Upper lobe of left lung (tissue), 6 donors: ENCODE results near the gene KRTAP9-9. TPM values are rescaled to one million over a fixed set of nuclear protein-coding genes. Genes with fewer than 3 reads are reported as not detected.
"Not testable (repeated sequence)": the region's sequence is repeated elsewhere in the genome, so short reads cannot be mapped to it uniquely, and the experiment has no call there.

Experiments
- ATAC-seq, 2 donors: fragments of 200-7000 bp; cut with Tn5 transposase; one replicate each; pipeline ENCODE4 v1.9.1; 2022; ENCODE audit warnings: mild to moderate bottlenecking in 2 of 2, moderate library complexity in 2 of 2; ENCODE audit not compliant: low FRiP score in 2 of 2
- DNase-seq, 2 donors: peaks; one replicate each; pipeline ENCODE4 v3.0.0-alpha.2; 2019 to 2020
- H3K27ac ChIP-seq, 4 donors: fragments of 200-600 bp; sonication (generic); one replicate each; pipeline ENCODE4 v1.5.1; 2016 to 2019
- H3K27me3 ChIP-seq, 4 donors: fragments of 200-600 bp; sonication (generic); one replicate each; pipeline ENCODE4 v1.5.1; 2017 to 2019
- H3K36me3 ChIP-seq, 4 donors: fragments of 200-600 bp; sonication (generic); one replicate each; pipeline ENCODE4 v1.5.1; 2016 to 2019
- H3K4me1 ChIP-seq, 4 donors: fragments of 200-600 bp; sonication (generic); one replicate each; pipeline ENCODE4 v1.5.1; 2018 to 2019
- H3K4me3 ChIP-seq, 4 donors: fragments of 200-600 bp; sonication (generic); one replicate each; pipeline ENCODE4 v1.5.1; 2017 to 2019; ENCODE audit warnings: mild to moderate bottlenecking in 2 of 4, moderate library complexity in 1 of 4
- H3K9me3 ChIP-seq, 4 donors: fragments of 200-600 bp; sonication (generic); one replicate each; pipeline ENCODE4 v1.5.1; 2018 to 2019
- EP300 ChIP-seq, 4 donors: sonication (generic); formaldehyde crosslinking; IDR thresholded peaks; one replicate each; pipeline ENCODE4 v1.5.1; 2017; ENCODE audit warnings: antibody characterized with exemption in 4 of 4, control low read depth in 2 of 4
- POLR2A ChIP-seq, 4 donors: fragments of 450-650 bp; IDR thresholded peaks; one replicate each; pipeline ENCODE4 v1.5.1; 2016 to 2017; ENCODE audit warnings: antibody characterized with exemption in 4 of 4, mild to moderate bottlenecking in 2 of 4
- POLR2AphosphoS5 ChIP-seq, 2 donors: sonication (generic); formaldehyde crosslinking; IDR thresholded peaks; one replicate each; pipeline ENCODE4 v1.5.1; 2017; ENCODE audit warnings: antibody characterized with exemption in 2 of 2
- WGBS, 2 donors: methylation state at CpG; one replicate each; pipeline ENCODE4 v1.1.5; 2017 to 2018; 5-methylcytosine and 5-hydroxymethylcytosine counted together
- total RNA-seq, 6 donors: library from RNA; depleted of rRNA in 4 of 6; stranded (reverse); fragments of >200 nt in 4 of 6; gene quantifications; one replicate each; pipeline versions ENCODE4 v1.1.0 to v1.2.1, GENCODE V29; 2016 to 2021
- TF ChIP-seq, protein P1 (sequence below), 6 experiments: fragments of 450-650 bp in 4 of 6; fragments of 200-600 bp in 2 of 6; sonication (generic) in 2 of 6; IDR thresholded peaks; one replicate each; pipeline ENCODE4 v1.5.1; 2016 to 2019; ENCODE audit warnings: antibody characterized with exemption in 6 of 6
- donor health status: DM: no; HTN: no; CAD: no; lungs with moderate emphysema.
- donor health status: DM: no; HTN: yes; CAD: no; lungs with severe emphysema.

Gene KRTAP9-9
- total RNA-seq, 6 donors from 2014 or later, result not detected

GRCh38 chr17:41249637-41250240 lies 5.4 kb upstream of the KRTAP9-9 start, which contains the start of gene KRTAP9-4:
TSS of gene KRTAP9-4 (plus strand) at chr17:41249687. CDS start at chr17:41249721, 34 bp downstream.
- H3K4me3 ChIP-seq, H3K27ac ChIP-seq, ATAC-seq, H3K4me1 ChIP-seq, H3K9me3 ChIP-seq, H3K27me3 ChIP-seq, H3K36me3 ChIP-seq: not testable (repeated sequence)
- DNase-seq, result peak in 1 of 2 donors; percentile 61
- WGBS, 2 donors, result 60% methylated on average over 2 of the region's 2 CpGs; no CpG with 5 or more reads in 1 of the 2 donors

DNA sequence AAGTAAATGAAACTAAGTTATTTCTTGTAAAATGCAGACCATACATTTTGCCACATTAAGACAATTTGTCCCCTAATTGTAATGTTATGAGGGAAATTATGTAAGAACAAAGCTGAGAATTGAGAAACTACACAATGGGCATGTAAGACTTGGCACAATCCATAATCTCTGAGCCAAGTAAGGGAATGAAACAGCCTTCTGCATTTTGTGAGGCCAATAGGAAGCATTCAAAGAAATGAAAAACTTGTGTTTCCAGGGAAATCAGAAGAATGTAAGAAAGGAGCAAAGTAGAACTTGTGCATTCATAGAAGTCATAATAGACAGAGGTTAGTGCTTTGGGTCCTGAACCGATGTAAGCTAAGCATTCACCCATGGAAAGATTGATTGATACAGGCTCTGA lies 3.9 kb upstream of the KRTAP9-9 start:
- DNase-seq (no peak), ATAC-seq (no peak)
- WGBS, 2 donors, result 93 to 100% methylated on average over 1 of the region's 1 CpG

GRCh38 chr17:41254861-41255260 lies 323 bp upstream of the KRTAP9-9 start:
- Histone ChIP-seq H3K9me3 (no peaks in the 10 kb centered on the region), H3K27me3 (no peaks in the 10 kb centered on the region), H3K4me1 (no peaks in the 10 kb centered on the region), H3K4me3 (no peak overlapping the region), H3K27ac (no peak overlapping the region), H3K36me3 (no peaks in the 10 kb centered on the region)
- DNase-seq (no peak), ATAC-seq (no peak)
- WGBS, 2 donors, result 0 to 57% methylated on average over 1 of the region's 1 CpG
- TF ChIP-seq, protein P1, sequence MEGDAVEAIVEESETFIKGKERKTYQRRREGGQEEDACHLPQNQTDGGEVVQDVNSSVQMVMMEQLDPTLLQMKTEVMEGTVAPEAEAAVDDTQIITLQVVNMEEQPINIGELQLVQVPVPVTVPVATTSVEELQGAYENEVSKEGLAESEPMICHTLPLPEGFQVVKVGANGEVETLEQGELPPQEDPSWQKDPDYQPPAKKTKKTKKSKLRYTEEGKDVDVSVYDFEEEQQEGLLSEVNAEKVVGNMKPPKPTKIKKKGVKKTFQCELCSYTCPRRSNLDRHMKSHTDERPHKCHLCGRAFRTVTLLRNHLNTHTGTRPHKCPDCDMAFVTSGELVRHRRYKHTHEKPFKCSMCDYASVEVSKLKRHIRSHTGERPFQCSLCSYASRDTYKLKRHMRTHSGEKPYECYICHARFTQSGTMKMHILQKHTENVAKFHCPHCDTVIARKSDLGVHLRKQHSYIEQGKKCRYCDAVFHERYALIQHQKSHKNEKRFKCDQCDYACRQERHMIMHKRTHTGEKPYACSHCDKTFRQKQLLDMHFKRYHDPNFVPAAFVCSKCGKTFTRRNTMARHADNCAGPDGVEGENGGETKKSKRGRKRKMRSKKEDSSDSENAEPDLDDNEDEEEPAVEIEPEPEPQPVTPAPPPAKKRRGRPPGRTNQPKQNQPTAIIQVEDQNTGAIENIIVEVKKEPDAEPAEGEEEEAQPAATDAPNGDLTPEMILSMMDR (IDR thresholded peaks at IDR 0.05), result no peak
- TF ChIP-seq EP300 (IDR thresholded peaks at IDR 0.05), result no peak
- no peak for TF ChIP-seq POLR2A (IDR thresholded peaks at IDR 0.05)
- no peak for TF ChIP-seq POLR2AphosphoS5 (IDR thresholded peaks at IDR 0.05)

More for the DNA sequence above, 3.9 kb upstream of the KRTAP9-9 start:
- Histone ChIP-seq H3K4me1 (no peaks in the 10 kb centered on the region), H3K36me3 (no peaks in the 10 kb centered on the region), H3K27me3 (no peaks in the 10 kb centered on the region), H3K27ac (no peak overlapping the region), H3K4me3 (no peak overlapping the region), H3K9me3 (no peaks in the 10 kb centered on the region)
- TF ChIP-seq POLR2AphosphoS5 (IDR thresholded peaks at IDR 0.05) (no peak), EP300 (IDR thresholded peaks at IDR 0.05) (no peak), POLR2A (IDR thresholded peaks at IDR 0.05) (no peak)
- TF ChIP-seq, protein P1 (IDR thresholded peaks at IDR 0.05), result no peak

DNA sequence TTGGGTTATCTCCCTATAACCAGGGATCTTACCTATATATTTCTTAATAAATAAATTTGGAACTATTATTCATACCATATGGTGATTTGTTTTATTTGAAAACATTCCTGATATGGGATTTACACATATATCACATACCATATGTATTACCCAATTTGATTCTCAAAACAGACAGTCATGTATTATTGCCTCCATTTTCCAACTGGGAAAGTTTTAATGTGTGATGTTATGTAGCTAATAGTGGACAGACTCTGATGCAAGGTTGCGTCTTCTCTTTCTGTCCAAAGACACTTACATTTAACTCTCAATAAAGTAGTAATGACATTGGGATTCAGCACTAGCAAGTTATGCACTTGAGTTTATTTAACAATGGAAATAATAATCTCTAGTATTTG lies 1.1 kb downstream of the KRTAP9-9 start:
- 90 to 96% methylated on average over 1 of the region's 1 CpG for WGBS, 2 donors
- ATAC-seq, result no peak

GRCh38 chr17:41258406-41258805 lies 3.2 kb downstream of the KRTAP9-9 start:
- no peaks in the 10 kb centered on the region for H3K36me3 ChIP-seq
- H3K27me3 ChIP-seq, result no peaks in the 10 kb centered on the region
- H3K9me3 ChIP-seq, result no peaks in the 10 kb centered on the region
- TF ChIP-seq POLR2A (IDR thresholded peaks at IDR 0.05), result no peak
- no peak for TF ChIP-seq EP300 (IDR thresholded peaks at IDR 0.05)
- TF ChIP-seq, protein P1 (IDR thresholded peaks at IDR 0.05), result no peak
- no peak for TF ChIP-seq POLR2AphosphoS5 (IDR thresholded peaks at IDR 0.05)
- DNase-seq (no peak), ATAC-seq (no peak)
- H3K4me1 ChIP-seq, result no peaks in the 10 kb centered on the region
- no peak overlapping the region for H3K27ac ChIP-seq
- H3K4me3 ChIP-seq, result no peak overlapping the region

More for the DNA sequence above, 1.1 kb downstream of the KRTAP9-9 start:
- no peaks in the 10 kb centered on the region for H3K9me3 ChIP-seq
- TF ChIP-seq POLR2AphosphoS5 (IDR thresholded peaks at IDR 0.05) (no peak), EP300 (IDR thresholded peaks at IDR 0.05) (no peak), POLR2A (IDR thresholded peaks at IDR 0.05) (no peak)
- TF ChIP-seq, protein P1 (IDR thresholded peaks at IDR 0.05), result no peak
- DNase-seq, result no peak
- H3K36me3 ChIP-seq, result no peaks in the 10 kb centered on the region
- H3K4me3 ChIP-seq, result no peak overlapping the region
- H3K4me1 ChIP-seq, result no peaks in the 10 kb centered on the region
- H3K27me3 ChIP-seq, result no peaks in the 10 kb centered on the region
- H3K27ac ChIP-seq, result no peak overlapping the region
